ENCODE measurements around the gene LRRC14B.
"Not testable (repeated sequence)": the region's sequence is repeated elsewhere in the genome, so short reads cannot be mapped to it uniquely, and the experiment has no call there.

Gene LRRC14B

GRCh38 chr5:206927-207536, 15.7 kb downstream of the LRRC14B start:
- no peak for DNase-seq (ENCODE audit: low read depth in 2 of 2)

GRCh38 chr5:207599-207998, 16.3 kb downstream of the LRRC14B start:
- no peak for DNase-seq (ENCODE audit: low read depth in 2 of 2)

DNA sequence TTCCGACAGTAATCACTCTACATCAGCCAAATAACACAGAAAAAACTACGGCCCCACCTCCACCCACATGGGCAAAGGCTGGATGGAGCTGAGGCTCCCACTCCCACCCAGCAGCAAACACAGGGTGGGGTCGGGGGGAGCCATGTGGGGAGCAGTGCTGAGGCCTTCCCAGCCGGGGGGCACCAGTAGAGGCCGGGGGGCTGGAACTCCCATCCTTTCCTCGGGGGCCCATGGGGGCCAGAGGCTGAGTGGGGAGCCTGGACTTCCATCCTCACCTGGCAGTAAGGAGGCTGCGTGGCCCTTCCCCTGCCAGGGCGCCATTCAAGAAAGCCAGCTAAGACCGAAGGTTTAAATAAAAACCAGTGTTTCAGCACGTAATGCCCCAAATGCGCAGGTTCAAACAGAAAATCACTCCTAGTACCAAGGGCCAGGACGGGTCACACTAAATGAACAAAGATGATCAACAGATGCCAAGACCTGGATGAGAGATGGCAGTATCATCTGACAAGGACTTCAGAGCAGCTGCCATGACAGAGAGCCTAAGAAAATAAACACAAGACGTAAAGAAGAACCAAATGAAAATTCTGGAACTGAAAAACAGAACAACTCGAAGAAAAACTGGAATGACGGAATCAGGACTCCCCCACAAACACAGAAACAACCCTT, 17.3 kb downstream of the LRRC14B start:
- DNase-seq (ENCODE audit: low read depth in 2 of 2), result no peak

- DNase-seq (ENCODE audit: low read depth in 2 of 2), result no peak
These were observed 22.6 kb downstream of the LRRC14B start for GRCh38 chr5:213803-214395.

GRCh38 chr5:215256-215655, 24.0 kb downstream of the LRRC14B start:
- not testable (repeated sequence) for DNase-seq (ENCODE audit: low read depth in 2 of 2)

GRCh38 chr5:216076-216475, 24.8 kb downstream of the LRRC14B start:
- DNase-seq (ENCODE audit: low read depth in 2 of 2), result not testable (repeated sequence)

DNA sequence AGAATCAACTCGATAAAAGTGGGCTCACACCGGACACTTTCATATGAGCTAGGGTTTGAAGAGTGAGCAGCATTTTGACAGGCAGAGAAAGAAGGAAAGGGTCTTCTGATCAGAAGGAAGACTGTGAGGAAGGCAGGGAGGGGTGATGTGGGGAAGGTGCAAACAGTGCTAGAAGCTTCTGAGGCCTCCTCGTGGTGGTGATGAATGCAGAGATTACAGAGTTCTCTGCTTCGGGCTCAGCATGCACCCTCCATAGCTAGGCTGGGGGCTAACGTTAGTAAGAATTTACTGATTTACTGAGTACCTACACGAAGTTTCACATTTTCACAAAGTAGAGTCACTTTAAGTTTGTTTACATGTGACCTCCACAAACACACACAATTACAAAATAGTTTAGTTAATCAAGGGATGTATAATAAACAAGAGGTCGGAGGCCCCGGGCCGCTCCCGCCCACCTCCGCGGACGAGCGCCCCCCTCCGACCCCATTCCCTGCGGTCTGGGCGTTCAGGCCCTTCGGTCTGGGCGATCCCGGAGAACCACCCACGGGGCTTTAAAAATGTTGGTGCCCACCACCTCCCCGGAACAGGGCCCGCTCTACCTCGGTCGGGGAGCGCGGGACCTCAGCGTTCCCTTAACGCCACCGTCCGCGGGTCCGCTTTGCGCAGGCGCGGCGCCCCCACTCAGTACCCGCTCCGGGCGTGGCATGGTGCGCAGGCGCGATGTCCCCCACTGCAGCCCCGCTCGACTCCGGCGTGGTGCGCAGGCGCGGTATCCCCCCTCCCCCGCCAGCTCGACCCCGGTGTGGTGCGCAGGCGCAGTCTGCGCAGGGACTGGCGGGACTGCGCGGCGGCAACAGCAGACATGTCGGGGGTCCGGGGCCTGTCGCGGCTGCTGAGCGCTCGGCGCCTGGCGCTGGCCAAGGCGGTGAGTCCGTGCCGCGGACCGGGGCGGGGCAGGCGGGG, 26.5 kb downstream of the LRRC14B start, which contains the start of the genes CCDC127 and SDHA:
Gene CCDC127, minus strand, starts transcription at position 660 of the 963 bp plus-strand sequence. CDS start 1,304 bp downstream, outside the sequence.
Gene SDHA, plus strand, starts transcription at position 827 of the 963 bp plus-strand sequence. Its CDS starts 36 bp downstream, at position 863.
- peak; percentile 97 to 98 for DNase-seq (ENCODE audit: low read depth in 2 of 2)

GRCh38 chr5:218457-219291, 27.4 kb downstream of the LRRC14B start:
- DNase-seq (ENCODE audit: low read depth in 2 of 2), result peak in 1 of 2 donors; percentile 14

- DNase-seq (ENCODE audit: low read depth in 2 of 2), result no peak
These were observed 28.2 kb downstream of the LRRC14B start for GRCh38 chr5:219460-219863.

DNA sequence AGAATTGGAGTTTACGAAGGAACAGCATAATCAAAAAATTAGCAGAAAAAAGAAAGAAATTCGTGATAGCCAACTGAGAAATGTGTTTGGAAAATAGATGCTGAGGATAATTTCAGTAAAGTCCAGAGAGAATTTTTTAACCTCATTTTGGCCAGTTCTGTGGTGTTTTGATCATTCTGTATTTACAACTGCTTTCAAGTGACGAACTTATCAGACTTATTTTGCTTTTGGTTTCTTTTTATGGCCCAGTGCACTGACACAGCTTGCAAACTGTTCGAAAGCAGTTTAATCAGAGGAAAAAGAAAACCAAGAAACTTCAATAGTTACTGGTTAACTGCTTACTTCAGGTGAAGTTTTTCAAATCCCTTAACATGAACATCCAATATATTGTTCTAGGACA, 28.7 kb downstream of the LRRC14B start:
- no peak for DNase-seq (ENCODE audit: low read depth in 2 of 2)

DNA sequence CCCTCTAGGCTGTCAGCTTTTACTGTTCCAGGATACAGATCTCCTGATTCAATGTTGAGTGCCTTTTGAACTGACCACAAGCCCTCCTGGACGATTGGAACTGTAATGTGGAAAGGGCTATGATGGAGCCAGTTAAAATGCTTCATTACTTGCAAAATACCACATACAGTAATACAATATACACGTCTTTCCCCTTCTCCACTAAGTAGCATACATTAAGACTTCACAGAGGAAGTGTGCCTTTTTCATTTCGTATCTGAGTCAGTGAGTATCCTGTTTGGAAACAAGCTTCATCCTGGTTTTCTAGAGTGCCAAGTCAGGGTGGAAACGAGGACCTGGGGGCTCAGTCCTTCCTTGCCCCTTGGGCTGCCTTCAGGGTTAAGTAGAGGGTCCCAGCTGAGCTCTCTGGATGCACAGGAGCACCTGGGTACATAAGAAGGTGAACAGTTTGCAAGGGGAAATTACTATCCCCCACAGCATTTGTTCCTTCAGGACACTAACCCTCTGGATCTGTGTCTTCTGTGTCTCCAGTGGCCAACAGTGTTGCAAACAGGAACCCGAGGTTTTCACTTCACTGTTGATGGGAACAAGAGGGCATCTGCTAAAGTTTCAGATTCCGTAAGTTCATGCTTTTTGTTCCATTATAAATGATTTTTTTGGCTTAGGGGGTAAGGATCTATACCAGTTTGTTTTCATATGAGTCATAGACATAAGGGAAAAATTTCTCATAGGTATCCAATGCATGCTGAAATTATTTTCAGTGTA, 31.8 kb downstream of the LRRC14B start:
- DNase-seq (ENCODE audit: low read depth in 2 of 2), result not testable (repeated sequence)

- DNase-seq (ENCODE audit: low read depth in 2 of 2), result no peak
These were observed 32.5 kb downstream of the LRRC14B start for GRCh38 chr5:223791-224190.

GRCh38 chr5:225334-225733, 34.0 kb downstream of the LRRC14B start:
- no peak for DNase-seq (ENCODE audit: low read depth in 2 of 2)

- not testable (repeated sequence) for DNase-seq (ENCODE audit: low read depth in 2 of 2)
These were observed 36.1 kb downstream of the LRRC14B start for GRCh38 chr5:227375-227774.

- DNase-seq (ENCODE audit: low read depth in 2 of 2), result no peak
These were observed 37.6 kb downstream of the LRRC14B start for GRCh38 chr5:228886-229285.

DNA sequence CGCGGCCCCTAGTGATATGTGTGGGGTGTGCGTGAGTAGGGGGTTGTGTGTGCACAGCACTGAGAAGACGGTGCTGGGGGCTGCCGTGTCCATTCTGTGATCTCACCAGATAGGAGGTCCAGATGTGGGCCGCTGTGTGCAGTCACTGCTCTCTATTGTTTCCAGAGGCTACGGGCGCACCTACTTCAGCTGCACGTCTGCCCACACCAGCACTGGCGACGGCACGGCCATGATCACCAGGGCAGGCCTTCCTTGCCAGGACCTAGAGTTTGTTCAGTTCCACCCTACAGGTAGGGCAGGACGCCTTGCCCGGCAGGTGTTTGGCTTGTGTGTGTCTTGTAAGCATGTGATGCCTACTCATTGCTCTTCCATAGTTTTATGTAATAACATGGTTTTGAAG, 39.4 kb downstream of the LRRC14B start:
- DNase-seq (ENCODE audit: low read depth in 2 of 2), result no peak

DNA sequence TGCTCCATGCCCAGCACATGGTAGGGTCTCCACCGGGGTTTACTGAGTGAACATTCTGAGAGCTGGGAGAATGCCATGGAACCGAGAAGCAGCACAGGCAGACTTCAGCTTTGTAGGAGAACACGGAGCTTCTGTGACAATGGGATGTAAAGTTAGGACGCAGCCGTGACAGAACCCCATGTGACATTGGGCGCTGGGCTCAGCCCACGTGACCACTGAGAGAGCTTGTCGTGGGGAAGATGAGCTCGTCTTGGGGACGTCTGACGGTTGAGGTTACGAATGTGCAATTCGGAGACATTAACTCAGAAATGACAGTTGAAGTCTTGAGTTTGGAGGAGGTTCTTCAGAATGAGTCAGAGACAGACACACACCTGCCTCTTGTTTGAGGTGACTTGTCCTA, 40.4 kb downstream of the LRRC14B start:
- DNase-seq (ENCODE audit: low read depth in 2 of 2), result no peak

DNA sequence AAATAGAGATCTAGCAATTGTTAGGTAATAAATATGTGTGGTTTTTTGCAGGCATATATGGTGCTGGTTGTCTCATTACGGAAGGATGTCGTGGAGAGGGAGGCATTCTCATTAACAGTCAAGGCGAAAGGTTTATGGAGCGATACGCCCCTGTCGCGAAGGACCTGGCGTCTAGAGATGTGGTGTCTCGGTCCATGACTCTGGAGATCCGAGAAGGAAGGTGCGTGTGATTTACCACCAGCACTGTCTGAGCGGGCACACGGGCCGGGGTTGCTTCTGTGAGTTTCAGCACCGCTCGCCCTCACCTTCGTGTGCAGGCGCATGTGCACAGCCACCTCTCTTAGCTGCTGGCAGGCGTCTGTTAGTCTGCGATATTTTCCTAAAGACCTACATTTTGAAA, 42.1 kb downstream of the LRRC14B start:
- DNase-seq (ENCODE audit: low read depth in 2 of 2), result not testable (repeated sequence)

DNA sequence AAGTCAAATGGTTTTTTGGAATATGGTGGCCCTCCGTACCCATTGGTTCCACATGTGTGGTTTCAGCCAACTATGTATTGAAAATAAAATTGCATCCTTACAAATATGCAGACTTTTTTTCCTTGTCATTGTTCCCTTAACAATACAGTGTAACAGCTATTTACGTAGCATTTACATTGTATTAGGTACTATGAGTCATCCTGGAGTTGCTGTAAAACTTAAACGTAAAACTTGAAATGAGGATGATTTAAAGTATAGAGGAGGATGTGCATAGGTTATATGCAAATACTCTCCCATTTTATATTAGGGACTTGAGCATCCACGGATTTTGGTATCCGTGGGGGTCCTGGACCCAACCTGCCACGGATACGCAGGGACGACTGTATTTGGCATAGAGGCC, 43.2 kb downstream of the LRRC14B start:
- no peak for DNase-seq (ENCODE audit: low read depth in 2 of 2)

DNA sequence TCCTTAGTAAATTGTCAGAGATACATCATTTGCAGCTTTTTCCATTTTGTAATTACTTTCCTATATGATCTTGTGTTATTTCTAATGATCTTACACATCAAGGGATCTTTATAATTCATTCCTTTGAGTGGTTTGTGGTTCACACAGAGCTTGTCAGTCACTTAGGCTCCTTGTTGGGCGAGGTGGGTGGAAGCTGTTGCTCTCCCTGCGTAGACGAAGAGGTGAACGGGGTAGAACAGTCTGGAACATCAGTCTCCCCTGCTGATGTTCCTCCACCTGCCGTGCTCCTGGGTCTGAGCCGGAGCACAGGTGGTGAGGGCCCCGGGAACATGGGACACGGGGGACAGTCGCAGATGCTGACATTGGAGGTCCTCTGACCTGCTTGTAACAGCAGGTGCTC, 44.2 kb downstream of the LRRC14B start:
- DNase-seq (ENCODE audit: low read depth in 2 of 2), result not testable (repeated sequence)

Measured in stimulated activated CD8-positive, alpha-beta memory T cell treated with anti-CD3 and anti-CD28 coated beads, Interleukin-2, amount 100 ng/mL, for 48 hours (primary cell).